SK-N-SH treated with all-trans-retinoic acid at 6 μM for 48 hours (cell line): ENCODE measurements around the gene GRPEL2.
A peak's percentile ranks its signal among the peaks of the same experiment; 100 is the strongest.

Experiments used
- ATAC-seq: fragments of 200-7000 bp; cut with Tn5 transposase; 3 replicates; pipeline ENCODE4 v1.9.1; 2020; ENCODE audit warnings: mild to moderate bottlenecking, moderate library complexity
- ARNTL ChIP-seq: fragments of 450-650 bp; formaldehyde crosslinking; IDR thresholded peaks from 2 replicates; pipeline ENCODE4 v1.5.0; 2020; ENCODE audit warnings: low read depth, mild to moderate bottlenecking, moderate library complexity, borderline replicate concordance
- BACH2 ChIP-seq: fragments of 250-450 bp; sonication (Bioruptor Pico); IDR thresholded peaks from 2 replicates; pipeline ENCODE4 v1.9.0; 2021; ENCODE audit warnings: mild to moderate bottlenecking, borderline replicate concordance
- CSDC2 ChIP-seq: fragments of 250-450 bp; sonication (Bioruptor Pico); IDR thresholded peaks from 2 replicates; pipeline ENCODE4 v1.5.0; 2020; ENCODE audit warnings: mild to moderate bottlenecking, moderate library complexity
- ESRRG ChIP-seq: fragments of 250-450 bp; sonication (Bioruptor Pico); IDR thresholded peaks from 2 replicates; pipeline ENCODE4 v1.6.1; 2021; ENCODE audit warnings: mild to moderate bottlenecking
- GLIS3 ChIP-seq: fragments of 250-450 bp; sonication (Bioruptor Pico); IDR thresholded peaks from 2 replicates; pipeline ENCODE4 v1.5.0; 2020; ENCODE audit warnings: mild to moderate bottlenecking, moderate library complexity
- ISL1 ChIP-seq: fragments of 250-450 bp; sonication (Bioruptor Pico); IDR thresholded peaks from 2 replicates; pipeline ENCODE4 v2.1.2; 2022; ENCODE audit warnings: mild to moderate bottlenecking, moderate library complexity
- OSR1 ChIP-seq: fragments of 250-450 bp; sonication (Bioruptor Pico); IDR thresholded peaks from 2 replicates; pipeline ENCODE4 v1.8.0; 2022; ENCODE audit warnings: moderate library complexity, mild to moderate bottlenecking, inconsistent platforms
- POU6F1 ChIP-seq: fragments of 250-450 bp; sonication (Bioruptor Pico); IDR thresholded peaks from 2 replicates; pipeline ENCODE4 v1.8.0; 2021; ENCODE audit warnings: low read depth, mild to moderate bottlenecking, moderate library complexity, borderline replicate concordance
- PPARA ChIP-seq: fragments of 250-450 bp; sonication (Bioruptor Pico); IDR thresholded peaks from 2 replicates; pipeline ENCODE4 v1.5.0; 2020; ENCODE audit warnings: mild to moderate bottlenecking, borderline replicate concordance
- RARB ChIP-seq: fragments of 250-450 bp; sonication (Bioruptor Pico); IDR thresholded peaks from 2 replicates; pipeline ENCODE4 v1.8.0; 2021; ENCODE audit warnings: mild to moderate bottlenecking, moderate library complexity
- SNAI2 ChIP-seq: fragments of 250-450 bp; sonication (Bioruptor Pico); IDR thresholded peaks from 2 replicates; pipeline ENCODE4 v1.5.0; 2020; ENCODE audit warnings: mild to moderate bottlenecking, moderate library complexity
- TCF4 ChIP-seq: fragments of 250-450 bp; sonication (Bioruptor Pico); IDR thresholded peaks from 2 replicates; pipeline ENCODE4 v1.8.0; 2021; ENCODE audit warnings: mild to moderate bottlenecking, moderate library complexity, borderline replicate concordance
- TOX ChIP-seq: fragments of 250-450 bp; sonication (Bioruptor Pico); IDR thresholded peaks from 2 replicates; pipeline ENCODE4 v1.8.0; 2021; ENCODE audit warnings: mild to moderate bottlenecking, moderate library complexity, borderline replicate concordance
- ZC3H10 ChIP-seq: fragments of 250-450 bp; sonication (Bioruptor Pico); IDR thresholded peaks from 2 replicates; pipeline ENCODE4 v1.5.1; 2021; ENCODE audit warnings: mild to moderate bottlenecking, moderate library complexity
- ZFP3 ChIP-seq: fragments of 250-450 bp; sonication (Bioruptor Pico); IDR thresholded peaks from 2 replicates; pipeline ENCODE4 v1.5.0; 2020; ENCODE audit warnings: mild to moderate bottlenecking, moderate library complexity
- ZFP30 ChIP-seq: fragments of 450-650 bp; formaldehyde crosslinking; IDR thresholded peaks from 2 replicates; pipeline ENCODE4 v1.5.0; 2022; ENCODE audit warnings: mild to moderate bottlenecking, moderate library complexity
- ZNF565 ChIP-seq: fragments of 450-650 bp; formaldehyde crosslinking; conservative IDR thresholded peaks from 2 replicates; pipeline ENCODE4 v1.5.0; 2020; ENCODE audit warnings: low read depth, mild to moderate bottlenecking, moderate library complexity
- ZNF70 ChIP-seq: fragments of 450-650 bp; formaldehyde crosslinking; IDR thresholded peaks from 2 replicates; pipeline ENCODE4 v1.5.0; 2020; ENCODE audit warnings: mild to moderate bottlenecking, moderate library complexity
- TF ChIP-seq, protein P1 (sequence below): fragments of 250-450 bp; sonication (Bioruptor Pico); IDR thresholded peaks from 2 replicates; pipeline ENCODE4 v1.5.1; 2021; ENCODE audit warnings: mild to moderate bottlenecking, moderate library complexity
- TF ChIP-seq, protein P2 (sequence below): fragments of 250-450 bp; sonication (Bioruptor Pico); IDR thresholded peaks from 2 replicates; pipeline ENCODE4 v1.8.0; 2020; ENCODE audit warnings: mild to moderate bottlenecking, moderate library complexity, borderline replicate concordance
- TF ChIP-seq, protein P3 (sequence below): fragments of 250-450 bp; sonication (Bioruptor Pico); IDR thresholded peaks from 2 replicates; pipeline ENCODE4 v1.5.1; 2020; ENCODE audit warnings: low read depth, mild to moderate bottlenecking, moderate library complexity

The GRPEL2 gene

DNA sequence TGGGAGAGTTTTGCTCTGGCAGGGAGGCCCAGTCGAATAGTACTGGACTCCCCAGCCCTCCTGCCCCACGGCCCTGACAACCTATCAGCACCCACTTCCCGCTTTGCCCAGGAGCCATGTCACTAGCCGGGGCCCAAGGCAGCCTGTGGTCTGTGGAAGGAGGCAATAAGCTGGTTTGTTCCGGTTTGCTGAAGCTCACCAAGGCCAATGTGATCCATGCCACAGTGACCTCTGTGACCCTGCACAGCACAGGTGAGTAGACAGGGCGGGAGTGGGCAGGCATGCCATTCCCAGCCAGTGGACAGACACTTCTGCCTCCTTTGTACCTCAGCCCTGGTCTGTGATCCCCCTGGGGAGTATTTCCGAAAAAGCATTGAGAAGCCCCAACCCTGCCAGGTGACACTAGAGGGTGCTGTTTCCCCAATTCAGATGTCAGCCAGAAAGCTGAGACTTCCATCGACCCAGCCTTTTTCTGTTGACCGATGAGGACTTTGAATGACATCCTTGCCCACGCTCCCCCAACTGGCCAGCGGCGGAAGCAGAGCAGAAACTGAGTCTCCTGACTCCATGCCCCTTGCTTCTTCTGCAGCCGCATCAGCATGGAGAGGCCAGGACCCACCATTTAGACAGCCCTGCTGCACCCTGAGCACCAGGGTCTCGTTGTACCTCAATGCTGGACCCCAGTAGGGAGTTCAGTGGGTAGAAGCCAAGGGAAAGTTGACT lies 22.1 kb downstream of the GRPEL2 start:
- peak; percentile 89 for ATAC-seq
- no peak for TF ChIP-seq ZNF70
- TF ChIP-seq, protein P1, sequence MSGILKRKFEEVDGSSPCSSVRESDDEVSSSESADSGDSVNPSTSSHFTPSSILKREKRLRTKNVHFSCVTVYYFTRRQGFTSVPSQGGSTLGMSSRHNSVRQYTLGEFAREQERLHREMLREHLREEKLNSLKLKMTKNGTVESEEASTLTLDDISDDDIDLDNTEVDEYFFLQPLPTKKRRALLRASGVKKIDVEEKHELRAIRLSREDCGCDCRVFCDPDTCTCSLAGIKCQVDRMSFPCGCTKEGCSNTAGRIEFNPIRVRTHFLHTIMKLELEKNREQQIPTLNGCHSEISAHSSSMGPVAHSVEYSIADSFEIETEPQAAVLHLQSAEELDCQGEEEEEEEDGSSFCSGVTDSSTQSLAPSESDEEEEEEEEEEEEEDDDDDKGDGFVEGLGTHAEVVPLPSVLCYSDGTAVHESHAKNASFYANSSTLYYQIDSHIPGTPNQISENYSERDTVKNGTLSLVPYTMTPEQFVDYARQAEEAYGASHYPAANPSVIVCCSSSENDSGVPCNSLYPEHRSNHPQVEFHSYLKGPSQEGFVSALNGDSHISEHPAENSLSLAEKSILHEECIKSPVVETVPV (CRISPR knock-in tag) = no peak
- TF ChIP-seq ARNTL (CRISPR knock-in tag) = no peak
- TF ChIP-seq RARB (CRISPR knock-in tag) = no peak
- TF ChIP-seq TCF4 (CRISPR knock-in tag) = no peak
- no peak for TF ChIP-seq ZFP30 (CRISPR knock-in tag)
- no peak for TF ChIP-seq CSDC2 (CRISPR knock-in tag)

DNA sequence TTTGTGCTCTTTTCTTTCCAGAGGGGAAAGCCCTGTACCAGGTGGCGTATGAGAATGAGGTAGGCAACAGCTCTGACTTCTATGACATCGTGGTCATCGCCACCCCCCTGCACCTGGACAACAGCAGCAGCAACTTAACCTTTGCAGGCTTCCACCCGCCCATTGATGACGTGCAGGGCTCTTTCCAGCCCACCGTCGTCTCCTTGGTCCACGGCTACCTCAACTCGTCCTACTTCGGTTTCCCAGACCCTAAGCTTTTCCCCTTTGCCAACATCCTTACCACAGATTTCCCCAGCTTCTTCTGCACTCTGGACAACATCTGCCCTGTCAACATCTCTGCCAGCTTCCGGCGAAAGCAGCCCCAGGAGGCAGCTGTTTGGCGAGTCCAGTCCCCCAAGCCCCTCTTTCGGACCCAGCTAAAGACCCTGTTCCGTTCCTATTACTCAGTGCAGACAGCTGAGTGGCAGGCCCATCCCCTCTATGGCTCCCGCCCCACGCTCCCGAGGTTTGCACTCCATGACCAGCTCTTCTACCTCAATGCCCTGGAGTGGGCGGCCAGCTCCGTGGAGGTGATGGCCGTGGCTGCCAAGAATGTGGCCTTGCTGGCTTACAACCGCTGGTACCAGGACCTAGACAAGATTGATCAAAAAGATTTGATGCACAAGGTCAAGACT lies 22.8 kb downstream of the GRPEL2 start:
- ATAC-seq = no peak
- TF ChIP-seq OSR1 (CRISPR knock-in tag) = no peak
- TF ChIP-seq ZFP30 (CRISPR knock-in tag) = no peak
- no peak for TF ChIP-seq GLIS3
- TF ChIP-seq PPARA (CRISPR knock-in tag) = no peak
- TF ChIP-seq CSDC2 (CRISPR knock-in tag) = no peak
- no peak for TF ChIP-seq ZNF70
- no peak for TF ChIP-seq TOX (CRISPR knock-in tag)
- no peak for TF ChIP-seq SNAI2 (CRISPR knock-in tag)
- no peak for TF ChIP-seq ZC3H10 (CRISPR knock-in tag)
- no peak for TF ChIP-seq ISL1
- no peak for TF ChIP-seq TCF4 (CRISPR knock-in tag)
- TF ChIP-seq, protein P2, sequence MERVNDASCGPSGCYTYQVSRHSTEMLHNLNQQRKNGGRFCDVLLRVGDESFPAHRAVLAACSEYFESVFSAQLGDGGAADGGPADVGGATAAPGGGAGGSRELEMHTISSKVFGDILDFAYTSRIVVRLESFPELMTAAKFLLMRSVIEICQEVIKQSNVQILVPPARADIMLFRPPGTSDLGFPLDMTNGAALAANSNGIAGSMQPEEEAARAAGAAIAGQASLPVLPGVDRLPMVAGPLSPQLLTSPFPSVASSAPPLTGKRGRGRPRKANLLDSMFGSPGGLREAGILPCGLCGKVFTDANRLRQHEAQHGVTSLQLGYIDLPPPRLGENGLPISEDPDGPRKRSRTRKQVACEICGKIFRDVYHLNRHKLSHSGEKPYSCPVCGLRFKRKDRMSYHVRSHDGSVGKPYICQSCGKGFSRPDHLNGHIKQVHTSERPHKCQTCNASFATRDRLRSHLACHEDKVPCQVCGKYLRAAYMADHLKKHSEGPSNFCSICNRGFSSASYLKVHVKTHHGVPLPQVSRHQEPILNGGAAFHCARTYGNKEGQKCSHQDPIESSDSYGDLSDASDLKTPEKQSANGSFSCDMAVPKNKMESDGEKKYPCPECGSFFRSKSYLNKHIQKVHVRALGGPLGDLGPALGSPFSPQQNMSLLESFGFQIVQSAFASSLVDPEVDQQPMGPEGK (CRISPR knock-in tag) = no peak
- no peak for TF ChIP-seq ZFP3 (CRISPR knock-in tag)
- TF ChIP-seq RARB (CRISPR knock-in tag) = no peak
- TF ChIP-seq POU6F1 (CRISPR knock-in tag) = no peak

- TF ChIP-seq POU6F1 (CRISPR knock-in tag) = no peak
- no peak for ATAC-seq
Observed at GRCh38 chr5:149370878-149371277, 25.6 kb downstream of the GRPEL2 start.

GRCh38 chr5:149371296-149371962 lies 26.1 kb downstream of the GRPEL2 start:
- peak; percentile 91 for ATAC-seq
- TF ChIP-seq, protein P2 (CRISPR knock-in tag) = no peak
- TF ChIP-seq CSDC2 (CRISPR knock-in tag) (no peak), ISL1 (no peak), ZNF70 (no peak), BACH2 (no peak), TCF4 (CRISPR knock-in tag) (no peak), ZNF565 (CRISPR knock-in tag) (no peak), ESRRG (CRISPR knock-in tag) (no peak), ZFP3 (CRISPR knock-in tag) (no peak), TOX (CRISPR knock-in tag) (no peak)
- TF ChIP-seq, protein P1 (CRISPR knock-in tag) = no peak
- TF ChIP-seq, protein P3, sequence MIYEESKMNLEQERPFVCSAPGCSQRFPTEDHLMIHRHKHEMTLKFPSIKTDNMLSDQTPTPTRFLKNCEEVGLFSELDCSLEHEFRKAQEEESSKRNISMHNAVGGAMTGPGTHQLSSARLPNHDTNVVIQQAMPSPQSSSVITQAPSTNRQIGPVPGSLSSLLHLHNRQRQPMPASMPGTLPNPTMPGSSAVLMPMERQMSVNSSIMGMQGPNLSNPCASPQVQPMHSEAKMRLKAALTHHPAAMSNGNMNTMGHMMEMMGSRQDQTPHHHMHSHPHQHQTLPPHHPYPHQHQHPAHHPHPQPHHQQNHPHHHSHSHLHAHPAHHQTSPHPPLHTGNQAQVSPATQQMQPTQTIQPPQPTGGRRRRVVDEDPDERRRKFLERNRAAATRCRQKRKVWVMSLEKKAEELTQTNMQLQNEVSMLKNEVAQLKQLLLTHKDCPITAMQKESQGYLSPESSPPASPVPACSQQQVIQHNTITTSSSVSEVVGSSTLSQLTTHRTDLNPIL (CRISPR knock-in tag) = no peak
